ENCODE data around the gene GREB1.

Gene GREB1

GRCh38 chr2:11582862-11583752, 49.3 kb downstream of the GREB1 start:
- H3K4me1 ChIP-seq (ENCODE audit: control insufficient read depth, insufficient read depth, low read length): peaks cover 3% of the 10 kb centered on the region
- no peak overlapping the region for H3K27ac ChIP-seq (ENCODE audit: extremely low read depth, low read depth, low read length)
- no peaks in the 10 kb centered on the region for H3K9me3 ChIP-seq (ENCODE audit: control insufficient read depth, insufficient read depth, low read depth, low read length)
- peak; percentile 47 for TF ChIP-seq ZNF654 (tag by site-specific recombination; IDR thresholded peaks at IDR 0.05; ENCODE audit: low read depth)
- TF ChIP-seq GLIS1 (tag by site-specific recombination; IDR thresholded peaks at IDR 0.05): peak; percentile 65
- TF ChIP-seq, protein P1, sequence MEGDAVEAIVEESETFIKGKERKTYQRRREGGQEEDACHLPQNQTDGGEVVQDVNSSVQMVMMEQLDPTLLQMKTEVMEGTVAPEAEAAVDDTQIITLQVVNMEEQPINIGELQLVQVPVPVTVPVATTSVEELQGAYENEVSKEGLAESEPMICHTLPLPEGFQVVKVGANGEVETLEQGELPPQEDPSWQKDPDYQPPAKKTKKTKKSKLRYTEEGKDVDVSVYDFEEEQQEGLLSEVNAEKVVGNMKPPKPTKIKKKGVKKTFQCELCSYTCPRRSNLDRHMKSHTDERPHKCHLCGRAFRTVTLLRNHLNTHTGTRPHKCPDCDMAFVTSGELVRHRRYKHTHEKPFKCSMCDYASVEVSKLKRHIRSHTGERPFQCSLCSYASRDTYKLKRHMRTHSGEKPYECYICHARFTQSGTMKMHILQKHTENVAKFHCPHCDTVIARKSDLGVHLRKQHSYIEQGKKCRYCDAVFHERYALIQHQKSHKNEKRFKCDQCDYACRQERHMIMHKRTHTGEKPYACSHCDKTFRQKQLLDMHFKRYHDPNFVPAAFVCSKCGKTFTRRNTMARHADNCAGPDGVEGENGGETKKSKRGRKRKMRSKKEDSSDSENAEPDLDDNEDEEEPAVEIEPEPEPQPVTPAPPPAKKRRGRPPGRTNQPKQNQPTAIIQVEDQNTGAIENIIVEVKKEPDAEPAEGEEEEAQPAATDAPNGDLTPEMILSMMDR (tag by site-specific recombination; IDR thresholded peaks at IDR 0.05): 0 out of 2 replicates have a peak, but pooled peaks have one; percentile 51
- no peak for TF ChIP-seq EGR2 (tag by site-specific recombination; IDR thresholded peaks at IDR 0.05; ENCODE audit: low read depth)
- CTCF ChIA-PET: interaction anchor here (0.5 to 11.6 kb wide), 70 partner anchors 9 to 1576 kb away, joined by 3 to 282 read pairs (median 6); partner anchors contain the start of gene GREB1
- no peak overlapping the region for H3K4me3 ChIP-seq (ENCODE audit: low read depth, low read length)
- POLR2A ChIA-PET: no interaction called here
- H3K36me3 ChIP-seq (ENCODE audit: control insufficient read depth in 2 of 2, insufficient read depth in 1 of 2, low read length in 2 of 2): no peaks in the 10 kb centered on the region

GRCh38 chr2:11583840-11584524, 50.1 kb downstream of the GREB1 start:
- Histone ChIP-seq H3K9me3 (ENCODE audit: control insufficient read depth, insufficient read depth, low read depth, low read length) (no peaks in the 10 kb centered on the region), H3K4me3 (ENCODE audit: low read depth, low read length) (no peak overlapping the region), H3K27ac (ENCODE audit: extremely low read depth, low read depth, low read length) (no peak overlapping the region), H3K4me1 (ENCODE audit: control insufficient read depth, insufficient read depth, low read length) (peaks cover 3% of the 10 kb centered on the region), H3K36me3 (ENCODE audit: control insufficient read depth in 2 of 2, insufficient read depth in 1 of 2, low read length in 2 of 2) (no peaks in the 10 kb centered on the region)
- ChIA-PET CTCF (interaction anchor here (0.5 to 11.6 kb wide), 65 partner anchors 9 to 1575 kb away, joined by 3 to 282 read pairs (median 4); a partner anchor contains a TSS), POLR2A (interaction anchor here (0.5 to 1.0 kb wide), 2 partner anchors 429 to 451 kb away, joined by 3 to 5 read pairs; a partner anchor contains a TSS)
- TF ChIP-seq, protein P2, sequence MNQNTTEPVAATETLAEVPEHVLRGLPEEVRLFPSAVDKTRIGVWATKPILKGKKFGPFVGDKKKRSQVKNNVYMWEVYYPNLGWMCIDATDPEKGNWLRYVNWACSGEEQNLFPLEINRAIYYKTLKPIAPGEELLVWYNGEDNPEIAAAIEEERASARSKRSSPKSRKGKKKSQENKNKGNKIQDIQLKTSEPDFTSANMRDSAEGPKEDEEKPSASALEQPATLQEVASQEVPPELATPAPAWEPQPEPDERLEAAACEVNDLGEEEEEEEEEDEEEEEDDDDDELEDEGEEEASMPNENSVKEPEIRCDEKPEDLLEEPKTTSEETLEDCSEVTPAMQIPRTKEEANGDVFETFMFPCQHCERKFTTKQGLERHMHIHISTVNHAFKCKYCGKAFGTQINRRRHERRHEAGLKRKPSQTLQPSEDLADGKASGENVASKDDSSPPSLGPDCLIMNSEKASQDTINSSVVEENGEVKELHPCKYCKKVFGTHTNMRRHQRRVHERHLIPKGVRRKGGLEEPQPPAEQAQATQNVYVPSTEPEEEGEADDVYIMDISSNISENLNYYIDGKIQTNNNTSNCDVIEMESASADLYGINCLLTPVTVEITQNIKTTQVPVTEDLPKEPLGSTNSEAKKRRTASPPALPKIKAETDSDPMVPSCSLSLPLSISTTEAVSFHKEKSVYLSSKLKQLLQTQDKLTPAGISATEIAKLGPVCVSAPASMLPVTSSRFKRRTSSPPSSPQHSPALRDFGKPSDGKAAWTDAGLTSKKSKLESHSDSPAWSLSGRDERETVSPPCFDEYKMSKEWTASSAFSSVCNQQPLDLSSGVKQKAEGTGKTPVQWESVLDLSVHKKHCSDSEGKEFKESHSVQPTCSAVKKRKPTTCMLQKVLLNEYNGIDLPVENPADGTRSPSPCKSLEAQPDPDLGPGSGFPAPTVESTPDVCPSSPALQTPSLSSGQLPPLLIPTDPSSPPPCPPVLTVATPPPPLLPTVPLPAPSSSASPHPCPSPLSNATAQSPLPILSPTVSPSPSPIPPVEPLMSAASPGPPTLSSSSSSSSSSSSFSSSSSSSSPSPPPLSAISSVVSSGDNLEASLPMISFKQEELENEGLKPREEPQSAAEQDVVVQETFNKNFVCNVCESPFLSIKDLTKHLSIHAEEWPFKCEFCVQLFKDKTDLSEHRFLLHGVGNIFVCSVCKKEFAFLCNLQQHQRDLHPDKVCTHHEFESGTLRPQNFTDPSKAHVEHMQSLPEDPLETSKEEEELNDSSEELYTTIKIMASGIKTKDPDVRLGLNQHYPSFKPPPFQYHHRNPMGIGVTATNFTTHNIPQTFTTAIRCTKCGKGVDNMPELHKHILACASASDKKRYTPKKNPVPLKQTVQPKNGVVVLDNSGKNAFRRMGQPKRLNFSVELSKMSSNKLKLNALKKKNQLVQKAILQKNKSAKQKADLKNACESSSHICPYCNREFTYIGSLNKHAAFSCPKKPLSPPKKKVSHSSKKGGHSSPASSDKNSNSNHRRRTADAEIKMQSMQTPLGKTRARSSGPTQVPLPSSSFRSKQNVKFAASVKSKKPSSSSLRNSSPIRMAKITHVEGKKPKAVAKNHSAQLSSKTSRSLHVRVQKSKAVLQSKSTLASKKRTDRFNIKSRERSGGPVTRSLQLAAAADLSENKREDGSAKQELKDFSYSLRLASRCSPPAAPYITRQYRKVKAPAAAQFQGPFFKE (tag by site-specific recombination; IDR thresholded peaks at IDR 0.05; ENCODE audit: borderline replicate concordance): no peak
- no peak for TF ChIP-seq ZNF747 (tag by site-specific recombination; IDR thresholded peaks at IDR 0.05)
- TF ChIP-seq ZNF571 (tag by site-specific recombination; IDR thresholded peaks at IDR 0.05): no peak
- peak; percentile 84 for TF ChIP-seq ZFHX2 (tag by site-specific recombination; conservative IDR thresholded peaks at IDR 0.05)
- no peak for TF ChIP-seq ZNF501 (tag by site-specific recombination; IDR thresholded peaks at IDR 0.05)
- TF ChIP-seq, protein P3, sequence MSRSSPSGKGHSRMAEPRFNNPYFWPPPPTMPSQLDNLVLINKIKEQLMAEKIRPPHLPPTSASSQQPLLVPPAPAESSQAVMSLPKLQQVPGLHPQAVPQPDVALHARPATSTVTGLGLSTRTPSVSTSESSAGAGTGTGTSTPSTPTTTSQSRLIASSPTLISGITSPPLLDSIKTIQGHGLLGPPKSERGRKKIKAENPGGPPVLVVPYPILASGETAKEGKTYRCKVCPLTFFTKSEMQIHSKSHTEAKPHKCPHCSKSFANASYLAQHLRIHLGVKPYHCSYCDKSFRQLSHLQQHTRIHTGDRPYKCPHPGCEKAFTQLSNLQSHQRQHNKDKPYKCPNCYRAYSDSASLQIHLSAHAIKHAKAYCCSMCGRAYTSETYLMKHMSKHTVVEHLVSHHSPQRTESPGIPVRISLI (tag by site-specific recombination; IDR thresholded peaks at IDR 0.05): peak; percentile 77
- no peak for TF ChIP-seq ZNF600 (tag by site-specific recombination; IDR thresholded peaks at IDR 0.05)
- TF ChIP-seq GLIS2 (tag by site-specific recombination; IDR thresholded peaks at IDR 0.05): no peak
- no peak for TF ChIP-seq ZNF248 (tag by site-specific recombination; IDR thresholded peaks at IDR 0.05)
- TF ChIP-seq EGR2 (tag by site-specific recombination; IDR thresholded peaks at IDR 0.05; ENCODE audit: low read depth): peak; percentile 43; the same call in 1 of the 2 replicates
- TF ChIP-seq, protein P1 (tag by site-specific recombination; IDR thresholded peaks at IDR 0.05): peak; percentile 81
- no peak for TF ChIP-seq OVOL3 (tag by site-specific recombination; IDR thresholded peaks at IDR 0.05)
- TF ChIP-seq PRDM10 (tag by site-specific recombination; IDR thresholded peaks at IDR 0.05): no peak
- peak; percentile 87 for TF ChIP-seq ZNF654 (tag by site-specific recombination; IDR thresholded peaks at IDR 0.05; ENCODE audit: low read depth)
